BE2C (cell line): Measurements from ENCODE around the gene LIME1.

Source experiments
- DNase-seq: peaks from one replicate; pipeline ENCODE4 v3.0.0-alpha.2; 2020
- H3K27me3 ChIP-seq: fragments of 250-450 bp; sonication (Bioruptor Pico); 2 replicates; pipeline ENCODE4 v1.5.1; 2020; ENCODE audit warnings: mild to moderate bottlenecking
- H3K36me3 ChIP-seq: fragments of 250-450 bp; sonication (Bioruptor Pico); 2 replicates; pipeline ENCODE4 v1.5.1; 2020; ENCODE audit warnings: mild to moderate bottlenecking
- H3K4me1 ChIP-seq: fragments of 250-450 bp; sonication (Bioruptor Pico); 2 replicates; pipeline ENCODE4 v1.5.1; 2020
- H3K4me3 ChIP-seq: 2 replicates; pipeline ENCODE4 v1.5.1; 2011; ENCODE audit warnings: low read depth, low read length
- H3K9me3 ChIP-seq: fragments of 250-450 bp; sonication (Bioruptor Pico); 2 replicates; pipeline ENCODE4 v1.5.1; 2020
- CTCF ChIP-seq: IDR thresholded peaks from 2 replicates; pipeline ENCODE4 v1.5.1; 2012; ENCODE audit warnings: mild to moderate bottlenecking, low read depth, low read length

The LIME1 gene

GRCh38 chr20:63748070-63748933 lies 11.8 kb downstream of the LIME1 start:
- H3K4me1 ChIP-seq, result peaks cover 7% of the 10 kb centered on the region
- no peaks in the 10 kb centered on the region for H3K9me3 ChIP-seq
- H3K27me3 ChIP-seq, result no peaks in the 10 kb centered on the region
- DNase-seq, result no peak
- TF ChIP-seq CTCF, result no peak
- H3K36me3 ChIP-seq, result peaks cover 2% of the 10 kb centered on the region; the same call in 1 of the 2 replicates
- H3K4me3 ChIP-seq, result no peak overlapping the region

GRCh38 chr20:63748934-63749270 lies 12.4 kb downstream of the LIME1 start:
- H3K4me1 ChIP-seq, result peaks cover 7% of the 10 kb centered on the region
- no peaks in the 10 kb centered on the region for H3K27me3 ChIP-seq
- H3K4me3 ChIP-seq, result no peak overlapping the region
- no peak for DNase-seq
- no peaks in the 10 kb centered on the region for H3K9me3 ChIP-seq
- no peak for TF ChIP-seq CTCF
- no peaks in the 10 kb centered on the region for H3K36me3 ChIP-seq

- peaks cover 7% of the 10 kb centered on the region for H3K4me1 ChIP-seq
- no peak for DNase-seq
- H3K36me3 ChIP-seq, result no peaks in the 10 kb centered on the region
- no peak overlapping the region for H3K4me3 ChIP-seq
- TF ChIP-seq CTCF, result no peak
- H3K27me3 ChIP-seq, result no peaks in the 10 kb centered on the region
- no peaks in the 10 kb centered on the region for H3K9me3 ChIP-seq
Observed at GRCh38 chr20:63749597-63750508, 13.4 kb downstream of the LIME1 start.

- no peak overlapping the region for H3K4me3 ChIP-seq
- H3K9me3 ChIP-seq, result no peaks in the 10 kb centered on the region
Observed at GRCh38 chr20:63750807-63751470, 14.5 kb downstream of the LIME1 start.

More at GRCh38 chr20:63750807-63751470, 14.5 kb downstream of the LIME1 start:
- Histone ChIP-seq H3K4me1 (peaks cover 7% of the 10 kb centered on the region), H3K27me3 (no peaks in the 10 kb centered on the region), H3K36me3 (no peaks in the 10 kb centered on the region)
- no peak for TF ChIP-seq CTCF
- DNase-seq, result no peak
